Urinary bladder (tissue), 4 donors: ENCODE data around the gene SH3PXD2A. TPM values are rescaled to one million over a fixed set of nuclear protein-coding genes. Genes with fewer than 3 reads are reported as not detected.

Source experiments
- DNase-seq: peaks from one replicate; pipeline ENCODE4 v3.0.0-alpha.2; 2015; ENCODE audit errors: extremely low spot score
- H3K27ac ChIP-seq: one replicate; pipeline ENCODE4 v1.5.1; 2013; ENCODE audit warnings: low read depth, mild to moderate bottlenecking, moderate library complexity
- H3K36me3 ChIP-seq: one replicate; pipeline ENCODE4 v1.6.1; 2013; ENCODE audit warnings: mild to moderate bottlenecking, moderate library complexity; ENCODE audit not compliant: insufficient read depth
- H3K4me1 ChIP-seq: one replicate; pipeline ENCODE4 v1.6.1; 2013; ENCODE audit warnings: mild to moderate bottlenecking, moderate library complexity; ENCODE audit not compliant: insufficient read depth
- H3K4me3 ChIP-seq: one replicate; pipeline ENCODE4 v1.5.1; 2013; ENCODE audit warnings: low read depth, low read length
- WGBS: extraction: QIAGEN DNeasy Blood & Tissue Kit; methylation state at CpG from one replicate; pipeline ENCODE4 v1.1.7; 2013; 5-methylcytosine and 5-hydroxymethylcytosine counted together
- polyA plus RNA-seq: library from polyadenylated mRNA; stranded (reverse); fragments of 200-250 nt; gene quantifications from one replicate; pipeline ENCODE4 v1.2.3, GENCODE V29; 2013
- total RNA-seq: library from RNA; depleted of rRNA; stranded (reverse); fragments of >200 nt; gene quantifications from one replicate; pipeline ENCODE4 v1.2.3, GENCODE V29; 2014
- donor health status: healthy with polysubstance abuse.
- donor health status: healthy.

The SH3PXD2A gene
- total and polyA plus RNA-seq, 2 donors: 29.6 to 56.9 TPM

- WGBS: 78% methylated on average over 4 of the region's 4 CpGs
- Histone ChIP-seq H3K27ac (no peak overlapping the region), H3K4me1 (no peaks in the 10 kb centered on the region), H3K4me3 (no peak overlapping the region), H3K36me3 (no peaks in the 10 kb centered on the region)
- DNase-seq: no peak
Observed at GRCh38 chr10:103869336-103869735, 14.0 kb upstream of the SH3PXD2A start.

DNA sequence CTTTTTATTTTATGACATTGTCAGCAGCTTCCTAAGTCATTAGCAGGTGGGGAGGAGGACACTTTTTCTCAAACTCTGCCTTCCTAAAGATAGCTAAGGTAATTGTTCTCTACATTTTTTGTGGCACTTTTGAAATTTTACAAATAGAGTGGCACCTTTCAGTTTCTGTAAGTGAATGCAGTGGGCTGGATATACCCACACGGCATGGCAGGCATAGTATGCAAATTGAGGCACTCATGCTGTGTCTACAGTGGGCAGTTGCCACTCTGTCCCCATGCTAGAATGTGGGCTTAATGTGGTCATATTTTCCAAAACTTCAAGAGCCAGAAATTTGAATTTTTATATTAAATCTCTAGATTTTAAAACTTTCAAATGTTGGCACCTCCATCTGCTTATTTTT lies 12.8 kb upstream of the SH3PXD2A start:
- H3K4me1 ChIP-seq: no peaks in the 10 kb centered on the region
- WGBS: 89% methylated on average over 1 of the region's 1 CpG
- no peak overlapping the region for H3K4me3 ChIP-seq

GRCh38 chr10:103861505-103861904 lies 6.1 kb upstream of the SH3PXD2A start:
- DNase-seq: no peak
- 89% methylated on average over 1 of the region's 1 CpG for WGBS
- H3K4me3 ChIP-seq: no peak overlapping the region
- no peaks in the 10 kb centered on the region for H3K4me1 ChIP-seq
- no peaks in the 10 kb centered on the region for H3K36me3 ChIP-seq
- H3K27ac ChIP-seq: no peak overlapping the region

More for the DNA sequence above, 12.8 kb upstream of the SH3PXD2A start:
- Histone ChIP-seq H3K36me3 (no peaks in the 10 kb centered on the region), H3K27ac (no peak overlapping the region)
- DNase-seq: no peak

- WGBS: 64% methylated on average over 15 of the region's 15 CpGs
- Histone ChIP-seq H3K27ac (no peak overlapping the region), H3K36me3 (no peaks in the 10 kb centered on the region), H3K4me1 (no peaks in the 10 kb centered on the region), H3K4me3 (no peak overlapping the region)
- no peak for DNase-seq
Observed at GRCh38 chr10:103859161-103860086, 4.0 kb upstream of the SH3PXD2A start.

- 92% methylated on average over 5 of the region's 5 CpGs for WGBS
- H3K36me3 ChIP-seq: no peaks in the 10 kb centered on the region
- no peak for DNase-seq
- H3K4me1 ChIP-seq: no peaks in the 10 kb centered on the region
- no peak overlapping the region for H3K27ac ChIP-seq
- H3K4me3 ChIP-seq: no peak overlapping the region
Observed at GRCh38 chr10:103858360-103858759, 3.0 kb upstream of the SH3PXD2A start.

DNA sequence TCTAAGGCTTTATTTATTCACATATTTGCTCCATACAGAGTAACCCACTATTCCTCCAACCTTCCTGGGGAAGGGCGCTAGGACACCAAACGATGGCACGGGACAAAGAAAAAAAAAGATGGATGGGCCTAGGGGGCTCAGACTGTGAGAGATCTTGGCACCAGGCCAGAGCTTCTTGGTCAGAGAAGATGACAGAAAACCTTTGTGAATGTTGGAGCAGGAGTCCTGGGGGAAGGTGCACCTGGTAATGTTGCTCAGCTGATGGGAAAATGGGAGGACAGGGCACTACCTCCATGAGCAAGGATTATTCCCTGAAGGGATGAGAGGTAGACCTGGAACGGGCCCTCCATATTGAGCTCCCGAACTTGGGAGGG lies 1.4 kb upstream of the SH3PXD2A start:
- H3K36me3 ChIP-seq: no peaks in the 10 kb centered on the region
- DNase-seq: no peak
- no peaks in the 10 kb centered on the region for H3K4me1 ChIP-seq
- no peak overlapping the region for H3K27ac ChIP-seq
- H3K4me3 ChIP-seq: no peak overlapping the region
- 90% methylated on average over 5 of the region's 5 CpGs for WGBS

DNA sequence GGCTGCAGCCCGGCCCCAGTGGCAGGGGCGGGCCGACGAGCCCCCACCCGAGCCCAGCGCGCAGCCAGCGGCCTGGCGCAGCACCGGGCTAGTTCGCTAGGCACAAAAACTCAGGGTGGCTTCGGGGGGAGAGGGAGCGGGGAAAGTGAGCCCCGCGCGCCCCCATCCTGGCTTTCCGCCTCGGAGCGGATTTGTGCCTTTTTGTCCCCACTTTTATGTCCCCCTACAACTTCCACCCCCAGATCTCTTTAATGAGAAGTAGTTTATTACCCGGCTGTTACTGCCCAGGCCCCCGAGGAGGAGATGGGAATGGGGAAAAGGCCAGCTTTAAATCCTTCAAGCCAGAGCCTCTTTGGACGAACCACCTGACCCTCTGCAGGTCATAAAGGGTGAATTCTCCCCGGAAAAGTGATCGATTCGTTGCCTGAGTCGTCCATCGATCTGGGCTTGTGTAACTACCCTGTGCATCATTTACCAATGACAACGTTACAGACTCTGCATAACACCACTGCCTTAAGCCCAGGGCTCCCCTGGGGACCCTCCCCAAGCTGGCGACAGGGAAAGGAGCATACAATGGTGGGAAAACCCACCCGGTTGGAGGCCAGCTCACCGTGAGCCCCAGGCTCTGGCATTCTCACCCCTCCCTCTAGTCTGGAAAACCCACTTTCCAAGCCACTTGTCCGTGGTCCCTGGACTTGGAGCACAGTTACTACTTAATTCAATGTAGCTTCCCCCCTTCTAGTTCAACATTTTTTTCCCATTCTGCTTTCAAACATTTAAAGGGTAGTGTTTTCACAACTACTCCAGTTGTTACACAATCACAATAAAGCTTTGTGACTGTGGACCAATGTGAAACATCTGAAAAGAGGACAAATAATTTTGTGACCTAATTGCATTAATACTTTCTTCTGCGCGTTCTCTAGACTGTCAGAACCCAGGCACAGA lies 748 bp upstream of the SH3PXD2A start:
- peak overlapping the region; percentile 78 for H3K4me3 ChIP-seq
- H3K36me3 ChIP-seq: no peaks in the 10 kb centered on the region
- H3K4me1 ChIP-seq: no peaks in the 10 kb centered on the region
- no peak for DNase-seq
- H3K27ac ChIP-seq: no peak overlapping the region
- WGBS: 20% methylated on average over 33 of the region's 34 CpGs

DNA sequence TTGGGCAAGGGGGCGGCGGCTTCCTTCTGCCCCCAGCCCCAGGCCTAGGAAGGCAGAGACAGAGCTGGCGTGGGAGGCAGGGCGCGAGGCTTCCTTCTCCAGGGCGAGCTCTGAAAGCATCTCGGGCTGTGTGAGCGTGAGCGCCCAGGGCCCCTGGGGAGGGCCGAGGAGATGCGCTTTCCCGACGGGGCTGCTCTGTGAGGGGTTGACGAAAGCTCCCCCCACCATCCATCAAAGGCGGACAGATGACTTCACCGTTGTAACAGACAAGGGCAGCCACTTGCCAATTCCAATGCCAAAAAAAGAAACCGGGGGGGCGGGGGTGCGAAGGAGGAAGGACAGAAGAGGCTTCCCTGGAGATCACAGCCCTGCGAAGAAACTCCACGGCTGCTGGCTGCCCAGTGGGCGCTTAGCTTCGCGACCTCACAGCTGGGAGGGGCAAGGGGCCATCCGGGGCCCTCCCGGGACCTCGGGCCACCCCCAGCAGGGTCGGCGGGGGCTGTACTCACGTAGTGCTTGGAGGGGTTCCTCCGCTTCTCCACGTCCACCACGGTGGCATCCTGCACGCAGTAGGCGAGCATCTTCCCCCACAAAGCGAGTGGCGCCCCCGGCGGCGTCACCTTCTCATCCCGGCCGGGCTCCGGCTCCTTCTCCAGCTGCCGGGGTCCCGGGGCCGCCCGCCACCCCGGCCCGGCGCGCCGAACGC lies 537 bp downstream of the SH3PXD2A start:
- WGBS: under 1% methylated on average over 53 of the region's 53 CpGs
- Histone ChIP-seq H3K36me3 (no peaks in the 10 kb centered on the region), H3K4me1 (no peaks in the 10 kb centered on the region), H3K27ac (peak overlapping the region; percentile 85), H3K4me3 (peak overlapping the region; percentile 78)
- no peak for DNase-seq

DNA sequence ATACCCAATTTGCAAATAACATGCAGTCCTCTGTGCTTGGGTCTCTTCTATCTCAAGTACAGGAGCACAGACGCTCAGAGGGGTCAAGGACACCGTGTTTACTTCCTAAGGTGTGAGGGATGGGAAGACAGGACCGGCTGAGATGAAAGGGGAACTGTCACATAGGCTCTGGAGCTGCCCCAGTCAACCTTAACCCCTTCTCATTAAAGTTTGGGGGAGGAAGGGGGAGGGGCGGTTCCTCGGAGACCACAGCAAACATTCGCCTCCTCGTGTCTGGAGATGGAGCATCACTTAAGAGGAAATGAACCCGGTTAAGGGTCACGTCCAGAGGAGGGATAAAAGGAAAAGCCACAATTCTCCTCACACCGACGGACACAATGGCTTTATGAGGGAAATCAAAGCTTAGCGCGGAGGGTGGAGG lies 1.1 kb downstream of the SH3PXD2A start:
- Histone ChIP-seq H3K4me3 (peak overlapping the region; percentile 78), H3K27ac (peak overlapping the region; percentile 72), H3K36me3 (no peaks in the 10 kb centered on the region), H3K4me1 (no peaks in the 10 kb centered on the region)
- DNase-seq: no peak
- WGBS: 14% methylated on average over 13 of the region's 13 CpGs

GRCh38 chr10:103853428-103854264 lies 1.7 kb downstream of the SH3PXD2A start:
- 64% methylated on average over 9 of the region's 9 CpGs for WGBS
- Histone ChIP-seq H3K36me3 (no peaks in the 10 kb centered on the region), H3K4me1 (no peaks in the 10 kb centered on the region), H3K27ac (no peak overlapping the region), H3K4me3 (peak overlapping the region; percentile 78)
- DNase-seq: no peak

DNA sequence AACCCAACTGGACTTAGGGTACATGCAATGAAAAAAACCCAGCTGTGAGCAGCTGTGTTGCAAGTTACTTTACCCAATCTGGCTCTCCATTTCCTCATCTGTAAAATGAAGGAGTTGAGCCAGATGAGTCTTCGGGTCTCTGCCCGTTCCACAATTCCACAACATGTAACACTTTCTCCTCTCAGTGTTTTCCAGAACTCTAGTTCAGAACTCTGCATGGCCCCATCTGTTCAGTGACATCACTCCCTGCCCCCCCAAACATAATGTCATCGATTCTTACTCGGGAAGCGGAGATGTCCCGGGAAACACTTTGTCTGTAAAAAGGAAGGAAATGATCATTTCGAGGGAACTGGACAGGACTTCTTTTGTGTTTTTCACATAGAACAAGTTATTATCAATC lies 2.5 kb downstream of the SH3PXD2A start:
- Histone ChIP-seq H3K4me3 (no peak overlapping the region), H3K36me3 (no peaks in the 10 kb centered on the region), H3K4me1 (no peaks in the 10 kb centered on the region), H3K27ac (no peak overlapping the region)
- DNase-seq: no peak
- WGBS: 51% methylated on average over 7 of the region's 7 CpGs

DNA sequence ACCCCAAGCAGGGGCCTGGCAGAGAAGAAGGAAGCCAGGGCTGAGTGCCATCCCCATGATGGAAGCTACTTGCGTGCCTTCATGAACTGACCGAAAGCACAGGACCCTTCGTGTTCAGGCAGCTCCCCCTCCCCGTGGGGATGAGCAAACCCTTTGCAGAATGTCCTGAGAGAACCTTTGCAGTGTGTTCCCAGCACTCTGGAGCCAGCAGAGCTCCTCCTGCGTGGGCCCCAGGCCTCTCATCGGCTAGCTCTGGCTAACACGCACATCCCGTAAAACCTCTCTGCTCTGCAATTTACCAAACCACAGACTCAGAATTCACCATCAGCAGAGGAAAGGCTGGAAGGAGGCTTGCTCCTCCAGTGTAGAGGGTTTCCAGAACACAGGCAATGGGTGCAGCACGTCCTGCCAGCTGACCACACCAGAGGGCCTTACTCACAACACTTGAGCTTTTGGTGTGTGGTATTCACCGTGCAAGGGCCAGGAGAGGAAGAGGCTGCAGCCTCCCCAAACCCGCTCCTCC lies 3.1 kb downstream of the SH3PXD2A start:
- Histone ChIP-seq H3K4me1 (no peaks in the 10 kb centered on the region), H3K36me3 (no peaks in the 10 kb centered on the region), H3K4me3 (no peak overlapping the region), H3K27ac (no peak overlapping the region)
- DNase-seq: no peak
- WGBS: 44% methylated on average over 11 of the region's 11 CpGs
